Progenitor cell of endocrine pancreas (in vitro differentiated cells): ENCODE results near the gene GFRA1. TPM values are rescaled to one million over a fixed set of nuclear protein-coding genes. Genes with fewer than 3 reads are reported as not detected.

Experiments used
- DNase-seq: peaks from one replicate; pipeline ENCODE4 v3.0.0; 2021; ENCODE audit warnings: low spot score; ENCODE audit not compliant: unreplicated experiment
- H3K27ac Mint-ChIP-seq: 2 replicates; pipeline ENCODE4 v1.8.0; 2021; ENCODE audit warnings: mild to moderate bottlenecking, moderate library complexity, mixed read lengths
- H3K27me3 Mint-ChIP-seq: 2 replicates; pipeline ENCODE4 v1.8.0; 2021; ENCODE audit warnings: mixed read lengths
- H3K36me3 Mint-ChIP-seq: 2 replicates; pipeline ENCODE4 v1.8.0; 2022; ENCODE audit warnings: mixed read lengths; ENCODE audit not compliant: insufficient read depth
- H3K4me1 Mint-ChIP-seq: 2 replicates; pipeline ENCODE4 v1.8.0; 2021; ENCODE audit warnings: low read depth, mixed read lengths
- H3K4me3 Mint-ChIP-seq: 2 replicates; pipeline ENCODE4 v1.8.0; 2021; ENCODE audit warnings: low read depth, mild to moderate bottlenecking, moderate library complexity, mixed read lengths
- H3K9me3 Mint-ChIP-seq: 2 replicates; pipeline ENCODE4 v1.8.0; 2021; ENCODE audit warnings: low read depth, mixed read lengths
- total RNA-seq: library from RNA; stranded (reverse); gene quantifications from 2 replicates; pipeline ENCODE4 v1.2.1, GENCODE V29; 2021
- TF ChIP-seq, protein P1 (sequence below): fragments of 200-600 bp; sonication (generic); IDR thresholded peaks from one replicate; pipeline ENCODE4 v1.5.0; 2021; ENCODE audit warnings: antibody characterized with exemption, mild to moderate bottlenecking; ENCODE audit not compliant: unreplicated experiment

The GFRA1 gene
- total RNA-seq, 1 donor from 2014 or later: 8.7 TPM

DNA sequence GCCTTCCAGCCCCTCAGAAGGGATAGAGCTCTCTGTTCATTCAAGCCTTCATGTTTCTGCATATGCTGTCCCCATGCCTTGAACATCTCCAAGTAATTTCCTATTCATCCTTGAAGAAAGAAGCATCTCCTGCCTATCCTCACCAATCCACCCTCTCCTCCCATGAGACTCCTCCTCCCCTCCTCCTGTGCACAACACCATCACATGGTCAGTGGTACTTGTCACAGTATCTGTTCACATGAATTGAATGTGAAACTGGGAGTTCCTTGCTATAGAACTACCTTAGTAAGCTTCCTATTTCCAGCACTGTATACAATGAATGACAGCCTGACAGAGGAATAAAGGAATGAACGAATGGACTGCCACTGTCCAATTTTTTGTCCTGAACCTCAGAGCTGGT is 115.5 kb downstream of the GFRA1 start:
- Mint-ChIP-seq H3K27me3 (no peaks in the 10 kb centered on the region), H3K9me3 (no peaks in the 10 kb centered on the region), H3K27ac (no peak overlapping the region), H3K4me3 (no peak overlapping the region), H3K36me3 (no peaks in the 10 kb centered on the region), H3K4me1 (no peaks in the 10 kb centered on the region)
- no peak for DNase-seq
- TF ChIP-seq, protein P1, sequence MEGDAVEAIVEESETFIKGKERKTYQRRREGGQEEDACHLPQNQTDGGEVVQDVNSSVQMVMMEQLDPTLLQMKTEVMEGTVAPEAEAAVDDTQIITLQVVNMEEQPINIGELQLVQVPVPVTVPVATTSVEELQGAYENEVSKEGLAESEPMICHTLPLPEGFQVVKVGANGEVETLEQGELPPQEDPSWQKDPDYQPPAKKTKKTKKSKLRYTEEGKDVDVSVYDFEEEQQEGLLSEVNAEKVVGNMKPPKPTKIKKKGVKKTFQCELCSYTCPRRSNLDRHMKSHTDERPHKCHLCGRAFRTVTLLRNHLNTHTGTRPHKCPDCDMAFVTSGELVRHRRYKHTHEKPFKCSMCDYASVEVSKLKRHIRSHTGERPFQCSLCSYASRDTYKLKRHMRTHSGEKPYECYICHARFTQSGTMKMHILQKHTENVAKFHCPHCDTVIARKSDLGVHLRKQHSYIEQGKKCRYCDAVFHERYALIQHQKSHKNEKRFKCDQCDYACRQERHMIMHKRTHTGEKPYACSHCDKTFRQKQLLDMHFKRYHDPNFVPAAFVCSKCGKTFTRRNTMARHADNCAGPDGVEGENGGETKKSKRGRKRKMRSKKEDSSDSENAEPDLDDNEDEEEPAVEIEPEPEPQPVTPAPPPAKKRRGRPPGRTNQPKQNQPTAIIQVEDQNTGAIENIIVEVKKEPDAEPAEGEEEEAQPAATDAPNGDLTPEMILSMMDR: no peak

DNA sequence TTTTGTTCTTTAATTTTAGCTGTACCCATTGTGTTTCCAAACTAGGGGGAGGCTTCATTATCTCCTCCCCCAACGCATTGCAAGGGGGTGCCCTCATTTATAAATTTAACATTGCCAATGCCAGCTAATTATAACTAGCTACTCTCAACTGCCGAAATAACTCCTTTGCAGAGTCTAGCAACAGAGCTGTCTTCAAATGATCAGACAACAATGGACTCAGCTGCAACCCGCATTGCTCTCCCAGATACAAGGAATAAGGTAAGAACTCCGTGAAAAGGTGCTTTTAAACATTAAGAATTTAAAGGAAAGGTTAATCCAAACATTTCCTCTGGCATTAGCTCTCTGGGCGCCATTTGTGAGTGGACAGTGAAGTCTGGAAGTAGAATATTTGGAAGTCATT is 116.2 kb downstream of the GFRA1 start:
- H3K27me3 Mint-ChIP-seq: no peaks in the 10 kb centered on the region
- H3K4me1 Mint-ChIP-seq: no peaks in the 10 kb centered on the region
- H3K27ac Mint-ChIP-seq: no peak overlapping the region
- no peaks in the 10 kb centered on the region for H3K9me3 Mint-ChIP-seq
- no peak for DNase-seq
- no peaks in the 10 kb centered on the region for H3K36me3 Mint-ChIP-seq
- TF ChIP-seq, protein P1: no peak
- no peak overlapping the region for H3K4me3 Mint-ChIP-seq

DNA sequence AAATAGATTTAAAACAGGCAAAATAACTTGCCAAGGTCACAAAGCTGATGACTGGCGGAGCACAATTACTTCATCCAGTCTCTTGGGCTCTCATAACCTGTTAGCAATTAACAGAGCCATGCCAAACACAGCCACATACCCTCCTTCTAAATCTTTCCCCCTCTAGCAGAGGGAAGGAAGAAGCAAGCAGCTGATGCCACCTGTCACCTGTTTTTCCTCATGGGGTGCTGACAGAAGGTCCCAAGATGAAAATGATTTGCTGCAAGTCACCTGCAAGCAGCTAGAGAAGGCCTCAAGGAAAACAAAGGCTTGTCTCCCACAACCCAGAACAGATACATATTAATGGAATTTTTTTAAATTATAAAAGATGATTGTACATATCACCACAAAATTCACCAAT is 117.8 kb downstream of the GFRA1 start:
- Mint-ChIP-seq H3K27me3 (no peaks in the 10 kb centered on the region), H3K4me3 (no peak overlapping the region), H3K4me1 (no peaks in the 10 kb centered on the region), H3K9me3 (no peaks in the 10 kb centered on the region), H3K27ac (no peak overlapping the region), H3K36me3 (no peaks in the 10 kb centered on the region)
- TF ChIP-seq, protein P1: no peak
- no peak for DNase-seq

DNA sequence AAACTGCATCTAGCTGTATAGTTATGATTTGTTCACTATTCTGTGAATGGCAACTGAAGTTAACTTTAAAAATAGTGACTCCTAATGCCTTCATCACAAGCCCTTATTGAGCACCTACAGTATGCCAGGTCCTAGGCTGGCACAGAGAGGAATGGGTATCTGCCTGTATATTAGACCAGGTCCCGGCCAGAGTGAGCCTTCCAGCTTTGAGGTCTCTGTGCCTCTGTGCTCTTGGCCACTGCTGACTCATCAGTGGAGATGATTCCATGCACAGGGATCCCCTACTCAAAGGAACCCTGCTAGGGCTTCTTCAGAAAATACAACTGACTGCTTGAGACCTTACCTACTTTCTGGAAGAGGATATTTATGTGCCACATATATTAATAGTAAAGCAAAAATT is 118.4 kb downstream of the GFRA1 start:
- no peak for DNase-seq
- H3K9me3 Mint-ChIP-seq: no peaks in the 10 kb centered on the region
- H3K27ac Mint-ChIP-seq: no peak overlapping the region
- H3K4me1 Mint-ChIP-seq: no peaks in the 10 kb centered on the region
- H3K27me3 Mint-ChIP-seq: no peaks in the 10 kb centered on the region
- H3K4me3 Mint-ChIP-seq: no peak overlapping the region
- TF ChIP-seq, protein P1: no peak
- no peaks in the 10 kb centered on the region for H3K36me3 Mint-ChIP-seq

DNA sequence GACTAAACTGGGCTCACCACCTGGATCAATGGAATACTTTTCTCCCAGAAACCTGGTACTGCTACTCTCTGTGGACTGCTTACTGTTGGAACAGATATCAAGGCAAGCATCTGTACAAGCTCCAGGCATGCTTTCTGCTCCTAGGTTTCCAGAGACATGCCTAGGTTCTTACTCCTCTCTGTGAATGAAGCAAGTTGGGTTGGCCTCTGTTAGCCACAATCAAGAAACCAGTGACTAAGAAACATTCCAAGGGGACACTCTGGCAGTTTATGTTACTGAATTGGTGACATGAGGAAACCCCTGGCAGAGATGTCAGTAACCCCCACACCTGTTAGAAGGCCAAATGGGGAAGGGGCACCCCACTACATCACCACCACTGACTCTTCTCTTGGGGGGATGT is 121.9 kb downstream of the GFRA1 start:
- Mint-ChIP-seq H3K4me1 (no peaks in the 10 kb centered on the region), H3K4me3 (no peak overlapping the region), H3K9me3 (no peaks in the 10 kb centered on the region), H3K27me3 (no peaks in the 10 kb centered on the region), H3K36me3 (no peaks in the 10 kb centered on the region), H3K27ac (no peak overlapping the region)
- no peak for DNase-seq
- TF ChIP-seq, protein P1: no peak
